Mammary epithelial cell (primary cell): ENCODE measurements around the gene JMY.

Source experiments
- CTCF ChIP-seq, 2 donors: IDR thresholded peaks in 1 of 2; conservative IDR thresholded peaks in 1 of 2; 2 replicates each; pipeline ENCODE4 v1.5.1; 2011 to 2012; ENCODE audit warnings: inconsistent platforms in 2 of 2, low read length in 2 of 2, mild to moderate bottlenecking in 2 of 2, control low read depth in 1 of 2, low read depth in 1 of 2; ENCODE audit not compliant: insufficient read depth in 1 of 2; ENCODE audit errors: extremely low read depth in 1 of 2
- EZH2 ChIP-seq: IDR thresholded peaks from 2 replicates; pipeline ENCODE4 v1.6.1; 2012; ENCODE audit warnings: low read length, inconsistent platforms, borderline replicate concordance

GRCh38 chr5:79227484-79228025 lies 8.4 kb upstream of the JMY start:
- TF ChIP-seq CTCF (conservative IDR thresholded peaks at IDR 0.05 in 1 of 2, IDR thresholded peaks at IDR 0.05 in 1 of 2; ENCODE audit: extremely low read depth in 1 of 2, insufficient read depth in 1 of 2, low read depth in 1 of 2, low read length in 2 of 2) (no peak), EZH2 (no peak)
